ENCODE results near the gene RTL5.

The RTL5 gene

GRCh38 chrX:72128881-72129280 lies 2.8 kb downstream of the RTL5 start:
- peak; percentile 47 for DNase-seq

GRCh38 chrX:72128183-72128834 lies 3.4 kb downstream of the RTL5 start:
- no peak for DNase-seq

GRCh38 chrX:72127332-72127731 lies 4.4 kb downstream of the RTL5 start:
- no peak for DNase-seq

GRCh38 chrX:72126539-72127140 lies 5.1 kb downstream of the RTL5 start:
- peak; percentile 93 for DNase-seq

GRCh38 chrX:72126048-72126415 lies 5.7 kb downstream of the RTL5 start:
- no peak for DNase-seq

- DNase-seq: no peak
These were observed 6.2 kb downstream of the RTL5 start for GRCh38 chrX:72125331-72126047.

GRCh38 chrX:72124540-72125201 lies 7.0 kb downstream of the RTL5 start:
- DNase-seq: no peak

- DNase-seq: peak; percentile 64
These were observed 8.1 kb downstream of the RTL5 start for GRCh38 chrX:72123471-72124185.

- no peak for DNase-seq
These were observed 8.9 kb downstream of the RTL5 start for GRCh38 chrX:72122621-72123337.

GRCh38 chrX:72121383-72121782 lies 10.3 kb downstream of the RTL5 start:
- DNase-seq: no peak

- no peak for DNase-seq
These were observed 10.9 kb downstream of the RTL5 start for GRCh38 chrX:72120837-72121236.

- DNase-seq: no peak
These were observed 14.0 kb downstream of the RTL5 start for GRCh38 chrX:72117636-72118210.

- DNase-seq: peak; percentile 99
These were observed 16.3 kb downstream of the RTL5 start for GRCh38 chrX:72115380-72115779.

- no peak for DNase-seq
These were observed 16.9 kb downstream of the RTL5 start for GRCh38 chrX:72114807-72115206.

GRCh38 chrX:72114306-72114705 lies 17.4 kb downstream of the RTL5 start:
- peak; percentile 83 for DNase-seq

GRCh38 chrX:72113461-72113860 lies 18.3 kb downstream of the RTL5 start:
- no peak for DNase-seq

- no peak for DNase-seq
These were observed 20.6 kb downstream of the RTL5 start for GRCh38 chrX:72110876-72111708.

GRCh38 chrX:72110051-72110875 lies 21.5 kb downstream of the RTL5 start:
- DNase-seq: no peak

- no peak for DNase-seq
These were observed 23.0 kb downstream of the RTL5 start for GRCh38 chrX:72108666-72109065.

All from NCI-H82 (cell line).